Hematopoietic multipotent progenitor cell treated with erythropoietin and hydrocortisone succinate and interleukin-3 and kit ligand, for 8 days (in vitro differentiated cells): ENCODE results near the gene HK1.
"Not testable (repeated sequence)": the region's sequence is repeated elsewhere in the genome, so short reads cannot be mapped to it uniquely, and the experiment has no call there.

ENCODE experiments used
- DNase-seq: peaks from one replicate; pipeline ENCODE4 v3.0.0-alpha.2; 2015

Gene HK1

GRCh38 chr10:69328888-69329287, 50.6 kb downstream of the HK1 start:
- not testable (repeated sequence) for DNase-seq

GRCh38 chr10:69329721-69330178, 51.5 kb downstream of the HK1 start:
- no peak for DNase-seq

- DNase-seq: no peak
Observed at GRCh38 chr10:69331161-69331560, 52.9 kb downstream of the HK1 start.

- no peak for DNase-seq
Observed at GRCh38 chr10:69332278-69333010, 54.1 kb downstream of the HK1 start.

- DNase-seq: no peak
Observed at GRCh38 chr10:69333205-69333604, 54.9 kb downstream of the HK1 start.

- not testable (repeated sequence) for DNase-seq
Observed at GRCh38 chr10:69333865-69334301, 55.6 kb downstream of the HK1 start.

GRCh38 chr10:69334302-69335062, 56.2 kb downstream of the HK1 start:
- DNase-seq: peak; percentile 92

- peak; percentile 54 for DNase-seq
Observed at GRCh38 chr10:69335063-69335587, 56.8 kb downstream of the HK1 start.

- DNase-seq: no peak
Observed at GRCh38 chr10:69335613-69336012, 57.3 kb downstream of the HK1 start.

GRCh38 chr10:69336952-69337295, 58.6 kb downstream of the HK1 start:
- no peak for DNase-seq

GRCh38 chr10:69337296-69338132, 59.2 kb downstream of the HK1 start:
- peak; percentile 26 for DNase-seq

- DNase-seq: no peak
Observed at GRCh38 chr10:69338133-69338456, 59.8 kb downstream of the HK1 start.

GRCh38 chr10:69338547-69339450, 60.5 kb downstream of the HK1 start:
- DNase-seq: no peak

GRCh38 chr10:69340695-69341094, 62.4 kb downstream of the HK1 start:
- no peak for DNase-seq

GRCh38 chr10:69343905-69344304, 65.6 kb downstream of the HK1 start:
- DNase-seq: no peak

GRCh38 chr10:69344591-69345252, 66.4 kb downstream of the HK1 start:
- peak; percentile 44 for DNase-seq

- no peak for DNase-seq
Observed at GRCh38 chr10:69345402-69345801, 67.1 kb downstream of the HK1 start.

- no peak for DNase-seq
Observed at GRCh38 chr10:69345890-69346474, 67.7 kb downstream of the HK1 start.

GRCh38 chr10:69346776-69347175, 68.5 kb downstream of the HK1 start:
- DNase-seq: no peak

GRCh38 chr10:69348816-69349541, 70.7 kb downstream of the HK1 start:
- DNase-seq: no peak

- DNase-seq: no peak
Observed at GRCh38 chr10:69349542-69349888, 71.2 kb downstream of the HK1 start.
